GM12873 (cell line): Measurements from ENCODE around the gene ACER3.

Experiments
- CTCF ChIP-seq: IDR thresholded peaks from 2 replicates; pipeline ENCODE4 v1.5.1; 2012; ENCODE audit warnings: low read depth, mild to moderate bottlenecking, moderate library complexity, low read length, control low read depth; ENCODE audit not compliant: insufficient read depth; ENCODE audit errors: missing control alignments

The ACER3 gene

DNA sequence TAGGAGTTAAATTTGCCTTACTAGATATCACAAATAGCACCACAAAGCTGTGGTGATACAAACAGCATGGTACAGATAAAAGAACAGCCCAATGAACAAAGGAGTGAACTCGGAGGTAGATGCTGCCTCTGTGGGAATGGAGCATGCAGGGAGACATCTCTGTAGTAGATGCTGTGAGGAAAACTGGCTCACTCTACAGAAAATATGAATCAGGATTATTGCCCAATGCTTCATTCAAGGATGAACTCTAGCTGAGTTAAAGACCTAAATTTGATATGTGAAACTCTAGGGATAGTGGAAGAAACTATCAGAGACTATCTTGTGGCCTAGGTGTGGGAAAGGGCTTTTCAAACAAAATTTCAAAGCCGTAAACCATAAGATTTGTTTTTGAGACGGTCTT is 190.8 kb downstream of the ACER3 start:
- no peak for TF ChIP-seq CTCF

DNA sequence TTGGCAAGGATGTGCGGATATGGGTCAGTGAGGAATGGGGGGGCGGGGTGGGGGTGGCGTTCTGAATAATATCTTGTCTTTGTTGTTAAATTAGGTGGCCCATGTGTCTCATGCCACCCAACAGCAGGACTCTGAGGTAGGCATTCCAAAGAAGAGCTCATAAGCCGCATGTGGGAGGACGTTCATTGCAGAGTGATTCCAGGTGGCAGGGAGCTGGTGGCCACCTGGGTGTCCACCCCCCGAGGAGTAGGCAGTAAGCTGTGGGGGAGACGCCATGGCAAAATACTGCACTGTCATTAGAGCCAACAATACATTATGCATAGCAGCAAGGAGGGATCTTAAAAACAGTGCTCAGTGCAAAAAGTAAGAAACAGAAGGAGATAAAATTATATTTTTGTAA is 191.8 kb downstream of the ACER3 start:
- no peak for TF ChIP-seq CTCF

GRCh38 chr11:77053217-77054015 is 192.7 kb downstream of the ACER3 start:
- no peak for TF ChIP-seq CTCF

DNA sequence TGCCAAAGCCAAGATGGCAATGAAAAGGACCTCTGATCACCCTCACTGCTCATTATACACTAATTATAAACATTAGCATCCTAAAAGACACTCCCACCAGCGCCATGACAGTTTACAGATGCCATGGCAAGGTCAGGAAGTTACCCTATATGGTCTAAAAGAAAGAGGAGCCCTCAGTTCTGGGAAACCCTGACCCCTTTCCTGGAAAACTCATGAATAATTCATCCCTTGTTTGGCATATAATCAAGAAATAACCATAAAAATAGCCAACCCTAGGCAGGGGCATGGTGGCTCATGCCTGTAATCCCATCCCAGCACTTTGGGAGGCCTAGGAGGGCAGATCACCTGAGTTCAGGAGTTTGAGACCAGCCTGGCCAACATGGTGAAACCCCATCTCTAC is 193.4 kb downstream of the ACER3 start:
- no peak for TF ChIP-seq CTCF

- no peak for TF ChIP-seq CTCF
Observed at GRCh38 chr11:77055101-77055561, 194.4 kb downstream of the ACER3 start.

- no peak for TF ChIP-seq CTCF
Observed at GRCh38 chr11:77055913-77056312, 195.2 kb downstream of the ACER3 start.

DNA sequence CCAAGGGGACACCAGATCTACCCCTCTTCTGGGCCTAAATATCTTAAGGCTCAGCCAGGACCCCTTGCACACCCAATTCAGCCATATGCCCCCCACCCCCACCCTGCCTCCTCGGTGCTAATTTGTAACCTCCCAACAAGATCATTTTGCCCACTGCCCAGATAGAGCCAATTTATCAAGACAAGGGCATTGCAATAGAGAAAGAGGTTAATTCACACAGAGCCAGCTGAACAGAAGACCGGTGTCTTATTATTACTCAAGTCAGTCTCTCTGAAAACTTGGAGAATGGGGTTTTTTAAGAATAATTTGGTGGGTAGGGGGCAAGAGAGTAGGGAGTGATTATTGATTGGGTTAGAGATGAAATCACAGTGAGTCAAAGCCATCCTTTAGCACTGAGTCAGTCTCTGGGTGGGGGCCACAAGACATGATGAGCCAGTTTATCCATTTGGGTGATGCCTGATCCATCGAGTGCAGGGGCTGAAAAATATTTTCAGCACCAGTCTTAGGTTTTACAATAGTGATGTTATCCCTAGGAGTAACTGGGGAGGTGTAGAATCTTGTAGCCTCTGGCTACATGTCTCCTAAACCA is 196.2 kb downstream of the ACER3 start:
- no peak for TF ChIP-seq CTCF
